Measurements from ENCODE around the gene IRGQ.
"Not testable (repeated sequence)": the region's sequence is repeated elsewhere in the genome, so short reads cannot be mapped to it uniquely, and the experiment has no call there.

IRGQ gene

DNA sequence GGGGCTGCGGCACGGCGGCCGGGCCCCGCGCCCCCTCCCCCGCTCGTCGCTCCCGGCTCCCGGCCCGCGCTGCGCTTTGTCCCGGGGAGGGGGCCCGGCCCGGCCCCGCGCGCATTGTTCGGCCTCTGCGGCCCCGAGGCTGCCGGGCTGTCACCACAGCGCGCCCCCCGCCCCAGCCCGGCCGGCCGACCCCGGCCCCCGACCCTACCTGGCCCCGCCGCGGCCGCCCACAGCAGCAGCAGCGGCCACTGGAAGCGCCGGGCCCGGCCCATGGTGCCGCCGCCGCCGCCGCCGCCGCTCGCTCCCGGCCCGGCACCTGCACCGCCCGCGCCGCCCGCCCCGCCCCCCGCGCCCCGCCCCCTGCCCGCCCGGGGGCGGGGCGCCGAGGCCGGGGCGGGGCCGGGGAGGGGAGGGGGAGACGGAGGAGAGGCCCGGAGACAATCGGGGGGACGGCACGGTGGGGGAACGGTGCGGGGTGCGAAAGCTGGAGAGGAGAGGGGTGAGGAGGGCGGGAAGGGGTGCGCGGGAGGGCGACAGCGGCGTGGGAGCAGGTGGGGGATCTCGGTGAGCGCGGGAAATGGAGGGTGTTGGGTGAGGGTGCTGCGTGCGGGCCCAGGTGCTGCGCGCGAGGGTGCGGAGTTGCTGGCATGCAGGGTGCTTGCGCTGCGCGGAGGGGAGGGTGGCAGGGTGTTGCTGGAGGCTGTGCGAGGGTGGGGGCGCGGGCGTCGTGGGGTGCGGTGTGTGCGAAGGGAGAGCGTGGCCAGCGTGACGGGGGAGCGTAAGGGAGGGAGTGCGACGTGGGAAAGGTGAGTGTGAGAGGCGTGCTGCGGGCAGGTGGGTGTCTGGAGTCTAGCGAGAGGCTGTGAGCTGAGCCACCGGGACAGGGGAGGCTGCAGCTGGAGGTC, 43.8 kb upstream of the IRGQ start, which contains the start of gene CADM4:
Gene CADM4, minus strand, starts transcription at position 332 of the 905 bp plus-strand sequence. Its CDS starts 60 bp downstream, at position 272.
- TF ChIP-seq, protein P1, sequence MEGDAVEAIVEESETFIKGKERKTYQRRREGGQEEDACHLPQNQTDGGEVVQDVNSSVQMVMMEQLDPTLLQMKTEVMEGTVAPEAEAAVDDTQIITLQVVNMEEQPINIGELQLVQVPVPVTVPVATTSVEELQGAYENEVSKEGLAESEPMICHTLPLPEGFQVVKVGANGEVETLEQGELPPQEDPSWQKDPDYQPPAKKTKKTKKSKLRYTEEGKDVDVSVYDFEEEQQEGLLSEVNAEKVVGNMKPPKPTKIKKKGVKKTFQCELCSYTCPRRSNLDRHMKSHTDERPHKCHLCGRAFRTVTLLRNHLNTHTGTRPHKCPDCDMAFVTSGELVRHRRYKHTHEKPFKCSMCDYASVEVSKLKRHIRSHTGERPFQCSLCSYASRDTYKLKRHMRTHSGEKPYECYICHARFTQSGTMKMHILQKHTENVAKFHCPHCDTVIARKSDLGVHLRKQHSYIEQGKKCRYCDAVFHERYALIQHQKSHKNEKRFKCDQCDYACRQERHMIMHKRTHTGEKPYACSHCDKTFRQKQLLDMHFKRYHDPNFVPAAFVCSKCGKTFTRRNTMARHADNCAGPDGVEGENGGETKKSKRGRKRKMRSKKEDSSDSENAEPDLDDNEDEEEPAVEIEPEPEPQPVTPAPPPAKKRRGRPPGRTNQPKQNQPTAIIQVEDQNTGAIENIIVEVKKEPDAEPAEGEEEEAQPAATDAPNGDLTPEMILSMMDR (conservative IDR thresholded peaks at IDR 0.05; ENCODE audit: low read length) = no peak
- DNase-seq (ENCODE audit: low read depth) = no peak
- peak within 1 kb of the TSS; percentile 59 for H3K4me3 ChIP-seq (ENCODE audit: low read length)

DNA sequence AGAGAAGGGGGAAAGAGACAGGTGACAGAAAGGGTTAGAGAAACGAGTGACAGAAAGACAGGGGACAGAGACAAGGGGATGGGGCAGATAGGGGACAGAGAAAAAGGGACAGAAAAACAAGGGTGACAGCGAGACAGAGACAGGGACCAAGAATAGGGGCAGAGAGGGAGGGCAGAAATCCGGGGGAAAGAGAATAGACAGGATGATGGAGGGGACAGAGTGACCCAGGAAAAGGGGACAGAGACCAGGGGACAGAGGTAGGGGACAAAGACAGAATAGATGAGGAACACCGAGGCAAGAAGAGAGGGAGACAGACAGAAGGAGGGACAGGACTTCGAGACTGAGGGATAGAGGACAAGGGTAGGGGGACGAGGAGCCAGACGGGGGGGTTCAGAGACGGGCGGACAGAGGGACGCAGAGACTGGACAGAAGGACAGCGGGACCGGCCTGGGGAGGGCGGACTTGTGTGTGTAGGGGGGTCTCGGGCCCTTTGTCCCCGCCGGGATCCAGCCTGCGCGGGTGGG, 43.1 kb upstream of the IRGQ start:
- H3K4me3 ChIP-seq (ENCODE audit: low read length) = no peak overlapping the region
- DNase-seq (ENCODE audit: low read depth) = no peak
- TF ChIP-seq, protein P1 (conservative IDR thresholded peaks at IDR 0.05; ENCODE audit: low read length) = no peak

DNA sequence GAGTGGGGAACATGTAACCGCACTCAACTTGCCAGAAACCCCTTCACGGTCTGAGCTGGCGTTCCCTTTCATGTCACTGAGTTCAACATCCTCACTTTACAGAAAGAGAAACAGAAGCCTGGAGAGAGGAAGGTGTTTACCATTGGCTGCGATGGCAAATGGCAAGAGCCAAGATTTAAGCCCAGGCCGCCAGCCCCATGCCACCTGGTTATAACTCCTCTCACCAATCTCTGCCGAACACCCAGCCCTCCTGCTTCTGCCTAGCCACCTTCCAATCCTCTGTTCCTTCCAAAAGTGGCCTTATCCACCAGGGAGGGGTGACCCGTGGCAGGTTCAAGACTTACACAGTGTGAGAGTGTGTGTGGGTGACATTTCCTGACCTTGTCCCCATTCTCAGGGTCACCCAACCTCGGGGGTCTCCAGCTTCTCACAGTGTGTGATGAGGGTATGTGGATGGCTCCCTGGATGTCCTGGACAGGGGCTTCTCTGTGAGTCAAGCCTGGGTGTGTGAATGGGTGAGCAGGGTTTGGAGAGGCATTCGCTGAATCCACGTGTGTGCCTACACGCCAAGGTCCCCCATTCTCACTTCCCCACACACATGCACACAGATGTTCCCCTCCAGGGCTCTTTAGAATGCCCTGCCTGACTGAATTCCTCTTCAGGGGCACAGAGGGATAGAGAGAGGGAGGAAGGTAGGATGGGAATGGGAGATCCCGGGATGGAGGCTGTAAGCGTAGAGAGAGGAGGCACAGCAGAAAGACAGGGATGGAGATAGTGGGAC, 42.5 kb upstream of the IRGQ start:
- no peak for DNase-seq (ENCODE audit: low read depth)
- H3K4me3 ChIP-seq (ENCODE audit: low read length) = no peak overlapping the region
- TF ChIP-seq, protein P1 (conservative IDR thresholded peaks at IDR 0.05; ENCODE audit: low read length) = no peak

DNA sequence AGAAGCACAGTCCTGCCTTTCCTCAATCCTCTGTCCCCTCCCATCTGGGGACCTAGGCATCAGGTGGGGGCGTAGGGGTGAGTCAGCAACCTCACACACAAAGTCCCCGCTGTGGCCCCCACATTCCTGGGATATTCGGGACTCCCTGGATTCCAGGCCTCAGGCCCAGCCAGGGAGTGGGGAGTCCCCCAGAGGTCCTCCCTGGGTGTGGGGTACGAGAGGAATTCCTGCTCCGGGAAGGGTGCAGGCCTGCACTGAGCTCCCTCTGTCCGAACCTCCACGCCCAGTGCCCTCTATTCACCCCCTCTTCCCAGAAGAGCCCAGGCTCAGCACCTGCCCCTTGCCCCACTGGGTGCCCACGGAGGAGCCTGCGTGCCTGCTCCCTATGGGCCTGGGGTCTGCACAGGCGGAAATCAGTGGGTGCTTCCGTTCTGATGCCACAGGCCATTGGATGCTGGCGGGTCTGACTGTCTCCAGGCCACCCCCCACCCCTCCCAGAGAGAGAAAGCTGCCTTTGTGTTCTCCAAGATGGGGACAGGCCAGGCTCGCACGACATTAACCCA, 40.3 kb upstream of the IRGQ start:
- no peak for DNase-seq (ENCODE audit: low read depth)
- TF ChIP-seq, protein P1 (conservative IDR thresholded peaks at IDR 0.05; ENCODE audit: low read length) = no peak
- no peak overlapping the region for H3K4me3 ChIP-seq (ENCODE audit: low read length)

DNA sequence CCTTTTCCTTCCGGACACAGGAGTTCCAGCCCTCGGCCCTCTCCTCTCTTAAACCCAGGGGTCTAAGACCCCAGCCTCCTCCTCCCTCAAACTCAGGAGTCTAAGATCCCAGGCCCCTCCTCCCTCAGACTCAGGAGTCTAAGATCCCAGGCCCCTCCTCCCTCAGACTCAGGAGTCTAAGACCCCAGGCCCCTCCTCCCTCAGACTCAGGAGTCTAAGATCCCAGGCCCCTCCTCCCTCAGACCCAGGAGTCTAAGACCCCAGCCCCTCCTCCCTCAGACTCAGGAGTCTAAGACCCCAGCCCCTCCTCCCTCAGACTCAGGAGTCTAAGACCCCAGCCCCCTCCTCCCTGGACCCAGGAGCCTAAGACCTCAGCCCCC, 39.6 kb upstream of the IRGQ start:
- H3K4me3 ChIP-seq (ENCODE audit: low read length); DNase-seq (ENCODE audit: low read depth): not testable (repeated sequence)

DNA sequence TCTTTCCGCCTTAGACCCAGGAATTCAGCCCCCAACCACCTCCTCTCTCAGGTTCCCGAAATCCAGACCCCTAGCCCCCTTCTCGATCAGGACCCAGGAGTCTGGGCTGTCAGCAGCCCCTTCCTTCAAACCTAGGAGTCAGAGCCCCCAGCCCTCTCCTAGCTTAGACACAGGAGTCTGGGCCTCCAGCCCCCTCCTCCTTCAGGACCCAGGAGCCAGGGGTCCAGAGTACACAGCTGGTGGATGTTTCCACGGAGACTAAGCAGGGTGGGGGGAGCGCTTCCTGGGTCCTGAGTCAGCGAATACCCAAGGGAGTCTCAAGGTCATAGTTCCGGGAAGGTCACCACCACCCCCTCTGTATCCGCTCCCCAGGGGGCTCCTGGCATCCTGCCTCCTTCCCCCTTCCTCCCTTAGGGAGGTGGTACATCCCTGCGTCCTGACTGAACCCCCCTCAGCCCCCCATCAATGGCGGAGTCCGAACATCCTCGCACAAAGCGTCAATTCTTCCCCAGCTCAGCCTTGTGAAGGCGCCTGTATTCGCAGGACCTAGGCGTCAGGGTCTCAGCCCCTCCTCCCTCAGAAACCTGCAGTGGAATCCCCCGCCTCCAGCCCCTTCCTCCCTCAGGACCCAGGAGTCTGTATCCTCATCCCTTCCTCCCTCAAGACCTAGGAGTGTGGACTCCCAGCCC, 39.1 kb upstream of the IRGQ start:
- H3K4me3 ChIP-seq (ENCODE audit: low read length) = no peak overlapping the region; the same call in 1 of the 2 replicates
- TF ChIP-seq, protein P1 (conservative IDR thresholded peaks at IDR 0.05; ENCODE audit: low read length) = no peak
- peak; percentile 39 for DNase-seq (ENCODE audit: low read depth)

DNA sequence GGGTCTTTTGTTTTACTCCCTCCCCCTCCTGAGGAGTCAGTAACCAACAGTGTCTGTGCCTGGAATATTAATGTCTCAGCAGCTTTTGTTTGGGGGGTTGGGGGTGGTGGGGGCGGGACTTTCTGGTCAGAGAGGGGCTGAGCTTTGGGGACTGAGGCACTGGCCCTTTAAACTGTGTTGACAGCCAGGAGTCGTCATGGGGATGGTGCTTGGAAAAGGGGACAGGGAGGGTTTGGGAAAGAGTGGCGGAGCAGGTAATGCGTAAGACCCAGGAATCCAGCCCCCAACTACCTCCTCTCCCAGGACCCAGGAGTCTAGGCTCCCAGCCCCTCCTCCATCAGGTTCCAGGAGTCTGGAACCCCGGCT, 38.6 kb upstream of the IRGQ start:
- TF ChIP-seq, protein P1 (conservative IDR thresholded peaks at IDR 0.05; ENCODE audit: low read length) = no peak
- no peak overlapping the region; the same call in 1 of the 2 replicates for H3K4me3 ChIP-seq (ENCODE audit: low read length)
- no peak for DNase-seq (ENCODE audit: low read depth)

All from AG10803 (cell line).